OCI-LY3 (cell line): Measurements from ENCODE around the gene FMNL2.

Experiments used
- H2AFZ ChIP-seq: fragments of 200-600, 300-600 bp; shearing (Covaris generic); 2 replicates; pipeline ENCODE4 v1.6.0; 2014; ENCODE audit warnings: antibody characterized with exemption, low read depth, low read length
- H3K27ac ChIP-seq: fragments of 200-600, 300-600 bp; sonication (generic); 2 replicates; pipeline ENCODE4 v1.5.1; 2014; ENCODE audit warnings: mild to moderate bottlenecking, low read length, moderate library complexity, mixed read lengths
- H3K27me3 ChIP-seq: fragments of 200-600, 300-600 bp; sonication (generic); 2 replicates; pipeline ENCODE4 v1.6.1; 2014; ENCODE audit warnings: low read depth, low read length, mixed read lengths
- H3K36me3 ChIP-seq: fragments of 200-600, 300-600 bp; sonication (generic); replicated peaks from 2 replicates; pipeline ENCODE3; 2014; ENCODE audit warnings: low read depth, low read length, mixed read lengths
- H3K4me1 ChIP-seq: fragments of 300-600, 200-600 bp; sonication (generic); 2 replicates; pipeline ENCODE4 v1.6.1; 2014; ENCODE audit warnings: low read length, mixed read lengths
- H3K4me2 ChIP-seq: fragments of 200-600, 300-600 bp; sonication (generic); 2 replicates; pipeline ENCODE4 v1.6.1; 2014; ENCODE audit warnings: low read length, mixed read lengths
- H3K4me3 ChIP-seq: fragments of 300-600, 200-600 bp; sonication (generic); 2 replicates; pipeline ENCODE4 v1.5.1; 2014; ENCODE audit warnings: antibody characterized with exemption, mild to moderate bottlenecking, low read length, moderate library complexity
- H3K79me2 ChIP-seq: fragments of 300-600, 200-600 bp; shearing (Covaris generic); 2 replicates; pipeline ENCODE4 v1.6.1; 2014; ENCODE audit warnings: mild to moderate bottlenecking, low read length, mixed read lengths
- H3K9ac ChIP-seq: fragments of 300-600, 200-600 bp; shearing (Covaris generic); 2 replicates; pipeline ENCODE4 v1.6.0; 2014; ENCODE audit warnings: mild to moderate bottlenecking, low read length, moderate library complexity
- H3K9me3 ChIP-seq: fragments of 200-600, 300-600 bp; shearing (Covaris generic); 2 replicates; pipeline ENCODE4 v1.6.1; 2014; ENCODE audit warnings: low read length, mixed read lengths; ENCODE audit not compliant: insufficient read depth
- H4K20me1 ChIP-seq: fragments of 200-600, 300-600 bp; sonication (generic); 2 replicates; pipeline ENCODE4 v1.6.1; 2016; ENCODE audit warnings: low read length, mixed read lengths; ENCODE audit not compliant: insufficient read depth
- CTCF ChIP-seq: fragments of 200-600, 300-600 bp; sonication (generic); IDR thresholded peaks from 2 replicates; pipeline ENCODE4 v1.5.1; 2014; ENCODE audit warnings: antibody characterized with exemption, low read length, low read depth
- EZH2phosphoT487 ChIP-seq: fragments of 200-600 bp; shearing (Covaris generic); IDR thresholded peaks from 2 replicates; pipeline ENCODE4 v1.6.1; 2018; ENCODE audit warnings: antibody characterized with exemption, mixed run types, low read depth

Gene FMNL2

GRCh38 chr2:152402780-152403759, 68.1 kb downstream of the FMNL2 start:
- H3K36me3 ChIP-seq, result no peaks in the 10 kb centered on the region
- H3K27me3 ChIP-seq, result no peaks in the 10 kb centered on the region
- no peaks in the 10 kb centered on the region for H4K20me1 ChIP-seq
- no peak overlapping the region for H3K4me3 ChIP-seq
- H3K27ac ChIP-seq, result no peak overlapping the region
- H3K4me1 ChIP-seq, result peaks cover 47% of the 10 kb centered on the region
- no peak for TF ChIP-seq EZH2phosphoT487
- TF ChIP-seq CTCF, result no peak
- H3K9me3 ChIP-seq, result no peaks in the 10 kb centered on the region
- no peak overlapping the region for H3K4me2 ChIP-seq
- no peak overlapping the region for H2AFZ ChIP-seq
- H3K9ac ChIP-seq, result no peak overlapping the region
- no peaks in the 10 kb centered on the region for H3K79me2 ChIP-seq

DNA sequence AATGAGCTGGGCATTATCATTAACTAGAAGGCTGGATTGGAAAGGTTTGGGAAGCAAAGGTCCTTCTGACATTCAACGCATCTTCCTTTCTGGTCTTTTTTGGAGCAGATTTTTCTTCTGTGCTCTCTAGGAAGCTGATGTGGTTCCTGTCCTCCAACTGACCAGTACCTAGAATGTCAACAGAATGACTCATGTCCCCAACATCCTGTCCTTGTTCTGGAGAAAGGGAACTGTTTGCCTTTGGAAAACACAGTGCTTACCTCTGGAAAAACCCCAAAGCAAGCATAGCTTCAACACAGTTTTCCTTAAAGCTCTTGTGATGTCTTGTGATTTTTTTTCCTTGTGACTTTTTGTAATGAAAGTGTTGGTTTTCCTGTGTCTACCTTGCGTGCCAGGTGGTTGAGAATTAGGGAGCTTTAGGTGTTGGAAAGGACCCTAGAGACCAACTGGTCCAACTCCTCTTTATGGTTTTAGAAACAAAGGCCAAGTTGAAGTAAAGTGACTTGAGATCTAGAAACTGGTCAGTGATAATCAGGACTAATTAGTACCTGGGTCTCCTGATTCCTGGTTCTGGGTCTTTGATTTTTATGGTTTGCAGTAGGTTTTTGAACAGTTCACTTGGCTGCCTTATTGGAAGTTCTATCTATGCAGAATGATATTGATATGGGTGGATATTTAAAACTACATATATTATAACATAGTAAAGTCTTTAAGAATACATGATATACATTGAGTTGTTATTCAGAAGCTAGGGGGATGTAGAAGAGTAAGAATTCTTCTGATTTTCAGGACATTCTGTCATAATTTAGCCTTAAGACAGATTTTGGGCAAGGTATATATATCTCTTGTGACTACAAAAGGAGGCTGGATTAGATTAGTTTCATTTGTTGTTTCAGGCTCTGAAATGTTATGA, 70.5 kb downstream of the FMNL2 start:
- H3K4me1 ChIP-seq, result peaks cover 51% of the 10 kb centered on the region
- H4K20me1 ChIP-seq, result no peaks in the 10 kb centered on the region
- H2AFZ ChIP-seq, result no peak overlapping the region
- H3K9me3 ChIP-seq, result no peaks in the 10 kb centered on the region
- TF ChIP-seq EZH2phosphoT487 (no peak), CTCF (no peak)
- no peaks in the 10 kb centered on the region for H3K79me2 ChIP-seq
- H3K4me2 ChIP-seq, result peak overlapping the region; percentile 83
- no peaks in the 10 kb centered on the region for H3K36me3 ChIP-seq
- H3K9ac ChIP-seq, result no peak overlapping the region
- no peaks in the 10 kb centered on the region for H3K27me3 ChIP-seq
- H3K4me3 ChIP-seq, result no peak overlapping the region
- H3K27ac ChIP-seq, result peak overlapping the region; percentile 83

DNA sequence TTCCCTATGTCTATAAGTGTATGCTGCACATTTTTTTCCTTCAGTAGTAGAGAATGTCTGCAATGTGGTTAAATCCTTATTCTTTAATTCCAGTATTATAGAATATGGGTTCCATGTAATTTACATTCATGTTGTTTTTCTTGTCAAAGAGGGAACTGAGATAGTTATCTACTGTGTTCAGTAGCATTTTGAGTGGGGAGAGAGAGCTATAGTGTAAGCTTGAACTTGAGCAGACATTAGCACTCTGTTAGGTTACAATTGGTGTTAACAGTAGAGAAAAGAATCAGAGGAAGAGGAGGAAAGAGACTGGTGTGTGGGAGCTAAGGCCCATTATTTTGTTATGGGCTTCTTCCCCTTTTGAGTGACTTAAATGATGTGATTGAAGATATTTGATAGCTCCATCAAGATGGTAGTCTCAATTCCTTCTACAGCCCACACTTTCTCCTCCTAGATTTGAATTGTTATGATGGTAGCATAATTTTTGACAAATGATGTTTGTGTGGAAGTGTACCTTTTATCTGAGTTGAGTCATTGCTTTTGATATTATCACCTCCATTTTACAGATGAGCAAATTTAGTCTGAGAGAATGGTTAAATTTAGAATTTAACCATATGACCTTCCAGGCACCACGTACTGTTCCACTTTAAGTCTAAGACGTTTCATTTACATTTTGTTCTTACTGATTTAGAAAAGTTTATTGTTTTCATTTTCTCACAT, 71.3 kb downstream of the FMNL2 start:
- Histone ChIP-seq H2AFZ (no peak overlapping the region; the same call in none of the 2 replicates), H3K79me2 (no peaks in the 10 kb centered on the region), H3K4me2 (peak overlapping the region; percentile 83), H3K4me3 (peak overlapping the region; percentile 63), H3K4me1 (peaks cover 53% of the 10 kb centered on the region), H3K9me3 (no peaks in the 10 kb centered on the region), H4K20me1 (no peaks in the 10 kb centered on the region), H3K9ac (peak overlapping the region; percentile 64), H3K27ac (peak overlapping the region; percentile 83), H3K27me3 (no peaks in the 10 kb centered on the region), H3K36me3 (no peaks in the 10 kb centered on the region)
- TF ChIP-seq CTCF, result no peak
- TF ChIP-seq EZH2phosphoT487, result no peak
